Astrocyte of the cerebellum (primary cell): ENCODE results near the gene FXYD3.

ENCODE experiments used
- DNase-seq: peaks from one replicate; pipeline ENCODE4 v3.0.0-alpha.2; 2011; ENCODE audit warnings: low read depth
- H3K4me3 ChIP-seq: 2 replicates; pipeline ENCODE4 v1.5.1; 2011; ENCODE audit warnings: mild to moderate bottlenecking, low read depth, low read length, moderate library complexity
- CTCF ChIP-seq: IDR thresholded peaks from 2 replicates; pipeline ENCODE4 v1.5.1; 2012; ENCODE audit warnings: low read length, low read depth, moderate library complexity, mild to moderate bottlenecking; ENCODE audit errors: missing control alignments
- in situ Hi-C: cut with HindIII; loops from 2 replicates; pipeline ENCODE4 v1.10.0; 2017; ENCODE audit warnings: low sequenced_read_pairs

Gene FXYD3

GRCh38 chr19:35105411-35106290 lies 10.0 kb upstream of the FXYD3 start:
- TF ChIP-seq CTCF = no peak
- no peak for DNase-seq
- in situ Hi-C loops = no loop called here
- no peak overlapping the region for H3K4me3 ChIP-seq

DNA sequence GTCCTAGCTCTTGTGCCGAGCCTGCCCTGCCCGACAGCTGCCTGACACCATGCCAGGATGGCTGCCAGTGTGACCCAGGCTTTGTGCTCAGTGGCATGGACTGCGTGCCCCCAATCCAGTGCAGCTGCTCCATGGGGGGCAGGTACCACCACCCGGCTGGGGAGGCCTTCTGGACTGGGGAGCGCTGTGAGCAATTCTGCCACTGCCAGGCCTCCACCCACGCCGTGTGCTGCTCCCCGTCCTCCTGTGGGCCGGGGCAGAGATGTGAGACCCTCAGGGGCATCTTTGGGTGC lies 9.4 kb upstream of the FXYD3 start:
- no peak for DNase-seq
- no peak overlapping the region for H3K4me3 ChIP-seq
- no peak for TF ChIP-seq CTCF
- in situ Hi-C loops = no loop called here

DNA sequence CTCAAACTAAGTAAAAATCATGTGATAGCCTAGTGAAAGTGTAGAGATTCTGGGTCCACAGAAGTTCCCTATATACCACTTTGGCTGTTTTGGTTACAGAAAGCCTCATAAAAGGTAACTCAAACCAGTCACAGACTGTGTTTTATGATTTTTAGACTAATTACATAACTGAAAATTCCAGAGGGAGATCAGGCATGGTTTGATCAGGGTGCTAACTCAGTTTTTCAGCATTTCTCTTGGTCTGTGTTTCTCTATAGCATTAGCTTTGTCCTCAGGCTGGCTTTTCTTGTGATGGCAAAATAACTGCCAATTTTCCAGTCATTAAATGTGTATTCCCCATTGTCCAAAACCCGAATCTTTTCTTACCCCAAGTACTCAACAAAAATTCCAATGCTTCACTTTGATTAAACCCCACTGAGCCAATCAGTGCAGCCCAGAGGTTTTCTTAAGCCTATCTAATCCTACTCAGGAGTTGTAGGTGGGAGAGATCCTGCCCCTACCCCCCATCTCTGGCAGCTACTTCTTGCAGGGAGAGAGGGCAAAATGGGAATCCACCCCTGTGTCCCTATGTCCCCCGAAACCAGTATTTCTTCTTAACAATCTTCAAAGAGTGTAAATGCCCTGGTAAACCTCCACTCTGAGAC lies 8.6 kb upstream of the FXYD3 start:
- DNase-seq = no peak
- H3K4me3 ChIP-seq = no peak overlapping the region
- no peak for TF ChIP-seq CTCF
- in situ Hi-C loops = no loop called here

DNA sequence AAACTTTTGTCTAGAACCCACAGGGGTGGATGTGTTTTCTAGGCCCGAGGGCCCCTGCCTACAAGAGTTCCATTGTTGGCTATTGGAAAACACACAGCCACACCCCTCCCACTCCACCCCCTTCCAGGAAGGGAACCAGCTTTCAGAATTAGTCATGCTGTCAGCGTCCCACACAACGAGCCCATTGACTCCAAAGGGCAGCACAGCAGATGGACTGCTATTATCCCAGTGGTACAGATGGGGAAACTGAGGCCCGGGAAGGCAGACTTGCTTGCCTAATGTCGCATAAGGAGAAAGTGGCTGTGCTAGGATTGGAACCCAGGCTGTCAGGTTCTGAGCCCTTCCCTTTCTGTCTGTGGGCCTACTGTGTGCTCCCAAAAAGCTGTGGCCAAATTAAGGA lies 8.1 kb upstream of the FXYD3 start:
- no peak for DNase-seq
- in situ Hi-C loops = no loop called here
- no peak for TF ChIP-seq CTCF
- no peak overlapping the region for H3K4me3 ChIP-seq

DNA sequence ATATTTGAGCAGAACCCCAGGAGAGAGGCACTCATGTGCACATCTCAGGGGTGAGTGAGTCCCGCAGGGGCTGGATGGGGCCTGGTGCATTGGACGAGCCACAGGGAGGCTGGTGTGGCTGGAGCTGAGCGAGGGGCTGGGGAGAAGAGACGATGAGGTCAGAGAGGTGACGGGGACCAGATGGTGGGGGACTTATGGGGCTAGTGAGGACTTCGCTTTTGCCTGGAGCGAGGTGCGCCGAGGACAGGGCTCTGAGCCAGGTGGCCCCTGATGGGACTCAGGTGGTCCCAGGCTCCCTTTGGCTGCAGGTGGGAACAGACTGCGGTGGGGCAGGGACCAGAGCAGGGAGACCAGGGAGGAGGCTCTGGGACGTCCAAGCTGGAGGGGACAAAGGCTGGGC lies 6.9 kb upstream of the FXYD3 start:
- H3K4me3 ChIP-seq = no peak overlapping the region
- no peak for TF ChIP-seq CTCF
- DNase-seq = no peak
- in situ Hi-C loops = no loop called here

GRCh38 chr19:35109395-35110112 lies 6.1 kb upstream of the FXYD3 start:
- no peak for TF ChIP-seq CTCF
- H3K4me3 ChIP-seq = no peak overlapping the region
- in situ Hi-C loops = no loop called here
- DNase-seq = no peak
